Measurements from ENCODE around the gene ZCCHC9.

The ZCCHC9 gene

DNA sequence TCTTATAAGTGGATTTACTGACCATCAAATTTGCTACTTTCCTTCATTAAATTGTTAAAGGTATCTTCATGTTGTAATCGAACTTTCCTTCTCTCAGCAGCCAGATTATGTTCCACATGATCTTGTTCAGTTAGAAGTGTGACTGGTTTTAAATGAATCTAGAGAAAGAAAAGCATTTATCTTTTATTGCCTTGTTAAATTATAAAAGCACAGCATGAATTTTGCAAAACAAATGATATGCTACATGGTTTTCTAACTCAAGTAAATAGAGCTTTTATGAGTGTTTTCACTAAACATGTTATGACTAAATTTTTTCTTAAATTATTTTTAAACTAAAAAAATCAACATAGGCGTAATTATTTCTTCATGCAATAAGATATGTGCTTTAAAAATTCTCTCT lies 58.5 kb downstream of the ZCCHC9 start:
- DNase-seq: no peak

DNA sequence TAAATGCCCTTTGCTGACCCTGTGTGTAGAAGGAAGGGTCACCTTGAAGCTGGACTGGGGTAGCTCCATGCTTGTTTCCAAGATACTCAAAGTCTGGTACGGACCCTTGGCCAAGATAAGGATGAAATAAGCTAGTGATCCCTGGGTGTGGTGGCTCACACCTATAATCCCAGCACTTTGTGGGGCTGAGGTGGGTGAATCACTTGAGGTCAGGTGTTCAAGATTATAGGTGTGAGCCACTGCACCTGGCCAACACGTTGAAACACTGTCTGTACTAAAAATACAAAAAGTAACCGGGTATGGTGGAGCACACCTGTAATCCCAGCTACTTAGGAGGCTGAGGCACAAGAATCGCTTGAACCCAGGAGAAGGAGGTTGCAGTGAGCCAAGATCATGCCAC lies 59.3 kb downstream of the ZCCHC9 start:
- no peak for DNase-seq

DNA sequence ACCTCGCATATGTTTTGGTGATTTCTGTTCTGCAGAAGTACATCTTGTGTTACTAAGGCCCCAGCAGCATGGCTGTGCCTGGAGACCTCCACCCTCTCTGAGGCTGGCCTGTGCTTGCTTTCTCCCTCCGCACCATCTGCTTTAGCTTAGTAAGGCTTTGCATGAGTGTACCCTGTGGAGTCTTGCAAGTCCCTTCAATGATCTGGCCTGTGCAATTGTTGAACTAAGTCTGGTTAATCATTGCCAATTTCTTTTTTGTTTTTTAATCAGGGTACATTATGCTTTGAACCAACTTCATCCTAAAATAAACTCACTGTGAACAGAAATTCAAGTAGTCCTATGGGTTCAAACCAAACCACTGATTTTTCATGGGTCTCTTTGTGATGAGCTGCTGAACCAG lies 60.2 kb downstream of the ZCCHC9 start:
- DNase-seq: no peak

Measured in DMS 273 treated with DMSO at 0.1 percent for 48 hours (cell line).